Stomach (tissue), 9 donors: ENCODE results near the gene SULF2. TPM values are rescaled to one million over a fixed set of nuclear protein-coding genes. Genes with fewer than 3 reads are reported as not detected.

ENCODE experiments used
- DNase-seq, 2 donors: peaks; one replicate each; pipeline versions ENCODE4 v3.0.0 to v3.0.0-alpha.2; 2013 to 2019
- H3K27ac ChIP-seq, 5 donors: fragments of 200-600 bp in 4 of 5; sonication (generic) in 4 of 5; one replicate each; pipeline ENCODE4 v1.5.1; 2013 to 2019; ENCODE audit warnings: mild to moderate bottlenecking in 1 of 5, moderate library complexity in 1 of 5
- H3K27me3 ChIP-seq, 3 donors: fragments of 200-600 bp; sonication (generic); one replicate each; pipeline ENCODE4 v1.5.1; 2017 to 2019; ENCODE audit warnings: mixed run types in 1 of 3
- H3K36me3 ChIP-seq, 4 donors: fragments of 200-600 bp; sonication (generic); 1 replicate in 3 of 4; 2 replicates in 1 of 4; pipeline ENCODE4 v1.5.1; 2016 to 2019
- H3K4me1 ChIP-seq, 4 donors: fragments of 200-600 bp; sonication (generic); one replicate each; pipeline ENCODE4 v1.5.1; 2016 to 2019
- H3K4me3 ChIP-seq, 4 donors: fragments of 200-600 bp; sonication (generic) in 3 of 4; one replicate each; pipeline ENCODE4 v1.5.1; 2016 to 2019; ENCODE audit warnings: mild to moderate bottlenecking in 1 of 4
- H3K9me3 ChIP-seq, 4 donors: fragments of 200-600 bp; sonication (generic); one replicate each; pipeline ENCODE4 v1.5.1; 2016 to 2019
- CTCF ChIP-seq, 7 experiments: fragments of 450-650 bp in 4 of 7; fragments of 200-600 bp in 3 of 7; sonication (generic) in 3 of 7; IDR thresholded peaks; one replicate each; pipeline ENCODE4 v1.5.1; 2016 to 2019; ENCODE audit warnings: antibody characterized with exemption in 7 of 7, control low read depth in 2 of 7, mild to moderate bottlenecking in 1 of 7
- EP300 ChIP-seq: sonication (generic); formaldehyde crosslinking; IDR thresholded peaks from one replicate; pipeline ENCODE4 v1.6.1; 2017; ENCODE audit warnings: antibody characterized with exemption
- POLR2A ChIP-seq, 4 donors: fragments of 450-650 bp; IDR thresholded peaks; one replicate each; pipeline ENCODE4 v1.6.1; 2016; ENCODE audit warnings: antibody characterized with exemption in 4 of 4, control low read depth in 2 of 4, mild to moderate bottlenecking in 1 of 4, moderate library complexity in 1 of 4
- POLR2AphosphoS5 ChIP-seq, 3 donors: sonication (generic); formaldehyde crosslinking; IDR thresholded peaks; one replicate each; pipeline ENCODE4 v1.6.1; 2016; ENCODE audit warnings: antibody characterized with exemption in 3 of 3
- WGBS, 5 donors: extraction: QIAGEN DNeasy Blood & Tissue Kit in 3 of 5; methylation state at CpG; one replicate each; pipeline versions ENCODE4 v1.1.5 to v1.1.7; 2013 to 2018; 5-methylcytosine and 5-hydroxymethylcytosine counted together
- intact Hi-C: fragments of 100-400 bp; cut with DNase I; formaldehyde crosslinking; loops from one replicate; pipeline ENCODE4 v1.15.1; 2023; ENCODE audit warnings: low total_unique reads
- polyA plus RNA-seq, 3 donors: library from polyadenylated mRNA; stranded (reverse); fragments of 200-250 nt; gene quantifications; one replicate each; pipeline ENCODE4 v1.2.3, GENCODE V29; 2013
- total RNA-seq, 5 donors: library from RNA; depleted of rRNA; stranded (reverse); fragments of >200 nt; gene quantifications; one replicate each; pipeline versions ENCODE4 v1.1.0 to v1.2.3, GENCODE V29; 2014 to 2016
- donor health status: healthy with polysubstance abuse.
- donor health status: Bipolar disorder and iron deficiency.
- donor health status: healthy.

The SULF2 gene
- total and polyA plus RNA-seq, 8 donors: 9.0 to 226 (median 27.3) TPM

GRCh38 chr20:47699818-47700217 lies 85.5 kb downstream of the SULF2 start:
- Histone ChIP-seq H3K9me3 (no peaks in the 10 kb centered on the region), H3K36me3 (peaks cover 0 to 17% (median 10%) of the 10 kb centered on the region in 4 donors), H3K27me3 (no peaks in the 10 kb centered on the region), H3K4me3 (no peak overlapping the region), H3K4me1 (no peaks in the 10 kb centered on the region), H3K27ac (no peak overlapping the region)
- no peak for DNase-seq
- TF ChIP-seq CTCF (IDR thresholded peaks at IDR 0.05) (no peak), POLR2AphosphoS5 (IDR thresholded peaks at IDR 0.05) (no peak), EP300 (no peak), POLR2A (IDR thresholded peaks at IDR 0.05) (no peak)
- 72 to 92% (median 83%) methylated on average over 1 of the region's 1 CpG for whole genome bisulfite sequencing, 5 donors
- intact Hi-C loops: no loop called here

GRCh38 chr20:47698142-47698541 lies 87.1 kb downstream of the SULF2 start:
- H3K9me3 ChIP-seq: no peaks in the 10 kb centered on the region
- H3K27me3 ChIP-seq: no peaks in the 10 kb centered on the region
- no peak overlapping the region for H3K4me3 ChIP-seq
- 85 to 94% (median 93%) methylated on average over 6 of the region's 6 CpGs for WGBS, 5 donors
- no peaks in the 10 kb centered on the region for H3K4me1 ChIP-seq
- no peak for DNase-seq
- H3K36me3 ChIP-seq: peaks cover 0 to 22% (median 10%) of the 10 kb centered on the region in 4 donors
- no peak overlapping the region for H3K27ac ChIP-seq
- intact Hi-C loops: no loop called here
- TF ChIP-seq POLR2AphosphoS5 (IDR thresholded peaks at IDR 0.05) (no peak), POLR2A (IDR thresholded peaks at IDR 0.05) (no peak)

DNA sequence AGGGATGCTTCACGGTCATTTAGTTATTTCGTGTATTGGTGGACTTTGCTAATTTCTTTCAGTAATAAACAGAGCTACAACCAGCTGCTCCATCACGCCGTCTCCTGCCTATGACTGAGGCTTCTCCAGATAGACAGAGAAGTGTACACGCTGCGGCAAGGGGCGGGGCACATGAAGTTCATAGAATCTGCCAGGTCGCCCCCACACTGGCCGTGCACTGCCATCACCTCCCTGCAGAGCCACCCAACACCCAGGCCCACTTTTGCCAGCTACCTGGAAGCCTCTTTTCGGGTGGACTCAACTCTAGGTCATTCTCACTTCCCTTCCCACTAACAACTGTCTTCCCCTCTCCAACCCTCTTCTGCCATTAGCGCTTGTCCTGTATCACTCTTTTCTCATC lies 88.4 kb downstream of the SULF2 start:
- no peak for DNase-seq
- intact Hi-C loops: no loop called here
- H3K27me3 ChIP-seq: no peaks in the 10 kb centered on the region
- H3K4me1 ChIP-seq: no peaks in the 10 kb centered on the region
- H3K27ac ChIP-seq: no peak overlapping the region
- TF ChIP-seq CTCF (IDR thresholded peaks at IDR 0.05): no peak
- peaks cover 0 to 10% (median 8%) of the 10 kb centered on the region in 4 donors for H3K9me3 ChIP-seq
- WGBS, 5 donors: 95 to 99% (median 97%) methylated on average over 11 of the region's 11 CpGs
- H3K36me3 ChIP-seq: peaks cover 0 to 20% (median 10%) of the 10 kb centered on the region in 4 donors
- H3K4me3 ChIP-seq: no peak overlapping the region

GRCh38 chr20:47694021-47694818 lies 91.1 kb downstream of the SULF2 start:
- H3K4me1 ChIP-seq: no peaks in the 10 kb centered on the region
- no peaks in the 10 kb centered on the region for H3K27me3 ChIP-seq
- TF ChIP-seq POLR2A (IDR thresholded peaks at IDR 0.05) (no peak), POLR2AphosphoS5 (IDR thresholded peaks at IDR 0.05) (no peak), EP300 (no peak), CTCF (IDR thresholded peaks at IDR 0.05) (no peak)
- H3K36me3 ChIP-seq: peaks cover 0 to 30% (median 11%) of the 10 kb centered on the region in 4 donors
- no peak overlapping the region for H3K4me3 ChIP-seq
- peaks cover 6 to 22% (median 18%) of the 10 kb centered on the region in 4 donors for H3K9me3 ChIP-seq
- DNase-seq: no peak
- H3K27ac ChIP-seq: no peak overlapping the region
- WGBS, 5 donors: 90 to 97% (median 95%) methylated on average over 11 to 21 of the region's 21 CpGs
- intact Hi-C loops: no loop called here

DNA sequence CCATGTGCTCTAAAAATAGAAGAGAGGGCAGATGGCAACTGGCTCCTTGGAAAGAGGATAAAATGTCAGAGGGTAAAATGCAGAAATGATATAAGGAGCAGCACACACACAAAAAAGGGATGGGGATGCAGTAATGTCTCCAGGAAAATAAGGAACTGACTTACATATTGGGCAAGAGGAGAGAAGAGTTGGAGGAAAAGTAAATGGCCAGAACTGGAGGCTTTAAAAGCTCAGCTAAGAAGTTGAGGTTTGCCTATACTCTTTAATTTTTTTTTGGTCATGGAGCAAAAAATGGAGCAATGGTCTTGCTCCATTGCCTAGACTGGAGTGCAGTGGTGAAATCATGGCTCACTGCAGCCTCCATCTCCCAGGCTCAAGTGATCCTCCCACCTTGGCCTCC lies 93.7 kb downstream of the SULF2 start:
- intact Hi-C loops: no loop called here
- TF ChIP-seq EP300 (no peak), POLR2AphosphoS5 (IDR thresholded peaks at IDR 0.05) (no peak), POLR2A (IDR thresholded peaks at IDR 0.05) (no peak), CTCF (IDR thresholded peaks at IDR 0.05) (no peak)

More for the DNA sequence above, 93.7 kb downstream of the SULF2 start:
- Histone ChIP-seq H3K36me3 (peaks cover 0 to 46% (median 17%) of the 10 kb centered on the region in 4 donors), H3K27ac (no peak overlapping the region), H3K4me3 (no peak overlapping the region), H3K4me1 (no peaks in the 10 kb centered on the region), H3K9me3 (peaks cover 6 to 22% (median 18%) of the 10 kb centered on the region in 4 donors), H3K27me3 (no peaks in the 10 kb centered on the region)
- DNase-seq: no peak
